ENCODE results near the gene SRRM4.

- TF ChIP-seq CTCF (conservative IDR thresholded peaks at IDR 0.05; ENCODE audit: low read depth, low read length), result no peak
- TF ChIP-seq EZH2 (IDR thresholded peaks at IDR 0.05; ENCODE audit: low read length, unreplicated experiment), result no peak
- TF ChIP-seq EZH2phosphoT487 (IDR thresholded peaks at IDR 0.05; ENCODE audit: borderline replicate concordance, low read length), result no peak
Observed at GRCh38 chr12:118984161-118984943, 3.0 kb downstream of the SRRM4 start.
